GM21786 (cell line): ENCODE data around the gene MAP9.
"Not testable (repeated sequence)": the region's sequence is repeated elsewhere in the genome, so short reads cannot be mapped to it uniquely, and the experiment has no call there.

Experiments used
- ATAC-seq: cut with Tn5 transposase; IDR thresholded peaks from one replicate; pipeline ENCODE4 v1.9.1; 2021; ENCODE audit not compliant: unreplicated experiment

The MAP9 gene

DNA sequence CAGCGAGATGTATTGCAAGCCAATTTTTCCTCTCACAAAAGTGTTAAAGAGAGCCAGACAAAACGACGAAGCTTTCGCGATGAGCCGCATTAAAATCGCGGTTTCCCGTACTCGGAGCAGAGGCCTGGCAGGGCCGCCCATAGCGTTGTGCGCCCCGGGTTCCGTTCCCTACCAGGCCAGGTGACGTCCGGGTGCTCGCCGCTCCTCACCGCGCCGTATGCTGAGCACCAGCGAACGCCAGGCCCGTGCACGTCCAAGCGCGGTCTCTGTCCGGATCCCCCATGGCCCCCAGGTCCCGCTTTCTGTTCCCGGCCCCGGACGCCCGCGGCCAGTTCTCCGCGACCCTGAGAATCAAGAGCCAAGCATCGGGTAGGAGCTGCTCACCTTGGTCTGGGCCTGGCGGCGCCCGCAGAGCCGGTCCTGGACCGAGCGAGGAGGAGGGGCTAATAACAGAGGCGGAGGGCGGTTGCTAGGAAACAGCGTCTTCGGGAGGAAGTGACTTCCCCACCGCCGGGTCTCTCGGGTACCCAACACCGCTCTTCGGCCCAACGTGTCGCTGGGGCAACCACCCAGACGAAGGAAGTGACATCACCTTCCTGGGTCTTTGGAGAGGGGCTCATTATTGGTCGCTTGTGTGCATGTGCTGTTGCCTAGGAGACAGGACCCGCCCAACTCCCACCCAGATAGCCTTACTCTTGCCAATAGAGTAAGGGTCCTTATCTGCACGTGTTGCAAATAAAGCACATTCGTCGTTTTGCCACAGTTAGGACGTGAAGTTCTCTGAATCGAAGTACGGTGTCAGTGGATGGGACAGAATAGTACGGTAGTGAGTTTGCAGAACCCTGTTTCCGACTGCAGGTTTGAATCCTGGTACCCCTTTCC, at the start of gene MAP9:
TSS of gene MAP9 (minus strand) at position 579 of the 882 bp plus-strand sequence. CDS start 1,115 bp downstream, outside the sequence.
- ATAC-seq, result peak; percentile 98

GRCh38 chr4:155424778-155425177, 48.0 kb upstream of the MAP9 start:
- not testable (repeated sequence) for ATAC-seq

DNA sequence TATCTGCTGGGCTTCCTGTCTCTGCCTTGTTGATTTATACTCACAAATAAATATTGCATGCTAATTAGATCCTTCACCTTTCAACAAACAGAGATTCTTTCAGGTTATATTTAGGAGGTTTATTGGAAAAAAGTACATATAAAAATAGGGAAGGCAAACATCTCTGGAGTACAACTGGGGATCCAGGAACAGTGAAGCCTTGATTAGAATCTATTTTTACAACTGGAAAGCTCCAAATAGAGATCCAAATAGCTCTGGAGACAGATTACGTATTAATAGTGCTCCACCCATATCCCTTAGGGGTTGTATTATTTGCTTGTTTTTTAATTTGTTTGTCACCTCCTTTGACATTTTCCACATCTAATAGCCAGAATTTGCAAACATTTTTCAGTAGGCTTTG, 46.9 kb upstream of the MAP9 start:
- no peak for ATAC-seq

DNA sequence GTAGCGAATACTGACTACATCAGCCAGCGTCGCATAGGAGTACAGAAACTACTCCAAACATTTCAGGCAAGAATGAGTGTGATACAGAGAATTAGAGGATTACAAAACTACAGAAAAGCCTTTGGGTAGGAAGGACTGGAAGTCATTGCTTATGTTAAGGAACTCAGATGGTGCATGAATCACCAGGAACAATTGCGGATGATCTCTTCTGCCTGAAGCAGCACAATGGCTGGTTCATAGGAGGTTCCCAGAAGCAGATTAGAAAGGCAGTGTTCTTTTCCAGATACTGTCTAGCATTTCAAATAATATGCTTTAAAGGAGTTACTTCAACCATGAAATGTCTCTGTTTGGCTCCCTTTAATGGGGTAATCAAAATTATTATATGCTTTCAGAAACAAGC, 42.5 kb upstream of the MAP9 start:
- ATAC-seq, result no peak

- no peak for ATAC-seq
Observed at GRCh38 chr4:155415662-155416061, 38.9 kb upstream of the MAP9 start.

GRCh38 chr4:155413451-155413850, 36.7 kb upstream of the MAP9 start:
- ATAC-seq, result no peak

- no peak for ATAC-seq
Observed at GRCh38 chr4:155411546-155411945, 34.8 kb upstream of the MAP9 start.

GRCh38 chr4:155408796-155409195, 32.0 kb upstream of the MAP9 start:
- peak; percentile 72 for ATAC-seq

GRCh38 chr4:155407480-155407879, 30.7 kb upstream of the MAP9 start:
- ATAC-seq, result no peak

- no peak for ATAC-seq
Observed at GRCh38 chr4:155405059-155405458, 28.3 kb upstream of the MAP9 start.

GRCh38 chr4:155403886-155404285, 27.1 kb upstream of the MAP9 start:
- no peak for ATAC-seq

- ATAC-seq, result no peak
Observed at GRCh38 chr4:155402941-155403340, 26.2 kb upstream of the MAP9 start.

DNA sequence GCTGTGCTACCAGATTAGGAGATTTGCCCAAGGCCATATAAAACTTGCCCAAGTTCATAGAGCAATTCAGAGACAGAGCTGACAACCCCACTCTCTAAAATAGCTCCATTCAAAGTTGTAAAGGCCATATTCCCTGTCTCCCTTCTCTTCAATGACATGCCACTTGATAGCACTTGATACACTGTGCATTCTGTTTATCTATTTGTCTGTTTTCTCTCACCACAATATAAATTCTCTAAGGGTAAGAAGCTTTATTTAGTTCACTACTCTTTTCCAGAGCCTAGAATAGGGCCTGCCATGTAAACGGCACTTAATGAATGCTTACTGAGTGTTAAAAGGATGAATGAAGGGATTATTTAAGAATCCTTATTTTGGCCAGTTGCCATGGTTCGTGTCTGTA, 24.1 kb upstream of the MAP9 start:
- no peak for ATAC-seq

GRCh38 chr4:155399974-155400697, 23.4 kb upstream of the MAP9 start:
- no peak for ATAC-seq

GRCh38 chr4:155392481-155393184, 15.9 kb upstream of the MAP9 start:
- no peak for ATAC-seq

- ATAC-seq, result no peak
Observed at GRCh38 chr4:155391932-155392331, 15.2 kb upstream of the MAP9 start.

DNA sequence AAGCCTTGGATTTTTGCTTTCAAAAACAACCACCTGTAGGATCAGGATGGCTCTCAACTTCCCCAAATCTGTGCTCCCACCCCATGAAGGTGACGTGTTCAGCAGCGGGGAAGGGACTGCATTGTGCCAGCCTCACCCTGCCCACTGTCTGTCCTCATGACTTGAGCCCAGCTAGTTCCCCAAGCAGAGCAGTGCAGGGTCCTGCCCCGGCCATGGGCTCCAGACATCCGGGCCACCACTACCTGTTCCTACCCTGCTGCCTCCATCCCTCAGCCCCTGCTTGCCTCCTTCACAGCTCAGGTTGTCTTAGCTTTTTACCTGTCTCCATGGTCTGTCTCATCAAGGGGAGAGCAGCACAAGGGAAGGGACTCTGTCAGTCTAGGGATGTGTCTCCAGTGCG, 11.4 kb upstream of the MAP9 start:
- no peak for ATAC-seq

GRCh38 chr4:155383541-155383940, 6.8 kb upstream of the MAP9 start:
- no peak for ATAC-seq

DNA sequence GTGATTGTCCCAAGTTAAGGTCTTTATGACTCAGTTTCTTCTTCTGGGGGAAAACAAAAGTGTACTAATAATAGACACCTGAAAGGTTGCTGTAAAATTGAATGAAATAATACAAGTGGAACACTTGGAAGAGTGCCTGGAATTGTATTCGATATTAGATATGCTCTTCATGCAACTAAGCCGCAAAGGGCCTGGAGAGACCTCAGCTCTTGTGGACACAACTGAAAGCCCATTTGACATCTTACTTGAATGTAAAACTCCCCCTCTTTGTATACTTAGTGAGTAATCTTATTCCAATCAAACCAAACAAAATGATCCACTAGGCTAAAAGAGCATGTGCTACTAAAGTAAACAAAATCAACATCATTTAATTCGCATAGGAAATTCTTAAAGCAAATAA, 511 bp upstream of the MAP9 start:
- no peak for ATAC-seq

GRCh38 chr4:155371432-155372043, 5.2 kb downstream of the MAP9 start:
- peak; percentile 37 for ATAC-seq

DNA sequence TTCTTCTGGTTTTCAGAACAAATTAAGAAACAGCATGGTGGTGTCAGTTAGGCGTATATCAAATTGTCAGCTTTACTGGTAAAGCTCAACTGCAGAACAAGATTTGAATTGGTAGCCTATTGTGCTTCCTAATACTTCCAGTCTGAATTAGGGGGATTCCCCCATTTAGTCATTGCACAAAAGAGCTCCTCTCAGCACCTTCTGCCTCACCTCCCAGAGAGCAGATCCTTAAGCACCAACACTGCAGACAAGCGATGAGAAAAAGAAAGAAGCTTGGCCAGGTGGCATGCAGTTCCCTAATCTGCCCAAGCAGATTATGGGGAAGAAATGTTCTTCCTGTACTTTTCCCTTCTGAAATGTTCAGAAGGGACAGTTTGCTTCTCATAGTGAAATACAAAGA, 9.2 kb downstream of the MAP9 start:
- no peak for ATAC-seq
